Fibroblast of lung (primary cell): ENCODE measurements around the gene DNAH5.

Source experiments
- EZH2 ChIP-seq: IDR thresholded peaks from 2 replicates; pipeline ENCODE4 v1.5.1; 2012; ENCODE audit warnings: low read length, control low read depth, mild to moderate bottlenecking; ENCODE audit errors: missing control alignments
- TF ChIP-seq, protein P1 (sequence below), 2 donors: IDR thresholded peaks in 1 of 2; conservative IDR thresholded peaks in 1 of 2; 1 replicate in 1 of 2; 2 replicates in 1 of 2; pipeline ENCODE4 v1.5.1; 2011 to 2012; ENCODE audit warnings: low read length in 2 of 2, control low read depth in 1 of 2, inconsistent platforms in 1 of 2, low read depth in 1 of 2, mild to moderate bottlenecking in 1 of 2

- TF ChIP-seq, protein P1, sequence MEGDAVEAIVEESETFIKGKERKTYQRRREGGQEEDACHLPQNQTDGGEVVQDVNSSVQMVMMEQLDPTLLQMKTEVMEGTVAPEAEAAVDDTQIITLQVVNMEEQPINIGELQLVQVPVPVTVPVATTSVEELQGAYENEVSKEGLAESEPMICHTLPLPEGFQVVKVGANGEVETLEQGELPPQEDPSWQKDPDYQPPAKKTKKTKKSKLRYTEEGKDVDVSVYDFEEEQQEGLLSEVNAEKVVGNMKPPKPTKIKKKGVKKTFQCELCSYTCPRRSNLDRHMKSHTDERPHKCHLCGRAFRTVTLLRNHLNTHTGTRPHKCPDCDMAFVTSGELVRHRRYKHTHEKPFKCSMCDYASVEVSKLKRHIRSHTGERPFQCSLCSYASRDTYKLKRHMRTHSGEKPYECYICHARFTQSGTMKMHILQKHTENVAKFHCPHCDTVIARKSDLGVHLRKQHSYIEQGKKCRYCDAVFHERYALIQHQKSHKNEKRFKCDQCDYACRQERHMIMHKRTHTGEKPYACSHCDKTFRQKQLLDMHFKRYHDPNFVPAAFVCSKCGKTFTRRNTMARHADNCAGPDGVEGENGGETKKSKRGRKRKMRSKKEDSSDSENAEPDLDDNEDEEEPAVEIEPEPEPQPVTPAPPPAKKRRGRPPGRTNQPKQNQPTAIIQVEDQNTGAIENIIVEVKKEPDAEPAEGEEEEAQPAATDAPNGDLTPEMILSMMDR (conservative IDR thresholded peaks at IDR 0.05 in 1 of 2, IDR thresholded peaks at IDR 0.05 in 1 of 2; ENCODE audit: low read depth in 1 of 2, low read length in 2 of 2) = no peak
- no peak for TF ChIP-seq EZH2
Observed at GRCh38 chr5:13745508-13745907, 199.0 kb downstream of the DNAH5 start.
